ENCODE data around the gene PLXND1.

The PLXND1 gene

GRCh38 chr3:129621626-129622225, 15.2 kb upstream of the PLXND1 start:
- Histone ChIP-seq H3K36me3 (ENCODE audit: insufficient read depth, low read length) (no peaks in the 10 kb centered on the region), H3F3A (ENCODE audit: low read depth) (no peaks in the 10 kb centered on the region), H3K4me3 (ENCODE audit: low read length, poor library complexity, severe bottlenecking) (no peak overlapping the region), H3K79me2 (ENCODE audit: insufficient read depth, low read length) (no peaks in the 10 kb centered on the region), H3K9me2 (replicated peaks; ENCODE audit: low read depth, low read length) (no peaks in the 10 kb centered on the region), H3K9ac (ENCODE audit: low read depth, low read length, poor library complexity, severe bottlenecking) (no peak overlapping the region), H4K20me1 (ENCODE audit: insufficient read depth, low read length, poor library complexity, severe bottlenecking) (no peaks in the 10 kb centered on the region), H3K9me3 (ENCODE audit: insufficient read depth, low read depth, low read length) (no peaks in the 10 kb centered on the region), H3K4me2 (ENCODE audit: low read depth, low read length, poor library complexity, severe bottlenecking) (no peak overlapping the region), H3K4me1 (ENCODE audit: insufficient read depth, low read length, poor library complexity, severe bottlenecking) (peaks cover 22% of the 10 kb centered on the region), H2AFZ (ENCODE audit: low read length) (no peak overlapping the region), H3K27me3 (ENCODE audit: insufficient read depth, low read length, poor library complexity, severe bottlenecking) (no peaks in the 10 kb centered on the region)
- TF ChIP-seq EZH2phosphoT487 (IDR thresholded peaks at IDR 0.05; ENCODE audit: borderline replicate concordance) (no peak), CTCF (conservative IDR thresholded peaks at IDR 0.05; ENCODE audit: low read length) (no peak)

- H3K9me2 ChIP-seq (replicated peaks; ENCODE audit: low read depth, low read length): no peaks in the 10 kb centered on the region
- H3K9me3 ChIP-seq (ENCODE audit: insufficient read depth, low read depth, low read length): no peaks in the 10 kb centered on the region
- no peaks in the 10 kb centered on the region for H3K79me2 ChIP-seq (ENCODE audit: insufficient read depth, low read length)
- H3K27me3 ChIP-seq (ENCODE audit: insufficient read depth, low read length, poor library complexity, severe bottlenecking): no peaks in the 10 kb centered on the region
- H3K4me1 ChIP-seq (ENCODE audit: insufficient read depth, low read length, poor library complexity, severe bottlenecking): peaks cover 16% of the 10 kb centered on the region
- no peaks in the 10 kb centered on the region for H3F3A ChIP-seq (ENCODE audit: low read depth)
- H3K9ac ChIP-seq (ENCODE audit: low read depth, low read length, poor library complexity, severe bottlenecking): no peak overlapping the region
- no peaks in the 10 kb centered on the region for H4K20me1 ChIP-seq (ENCODE audit: insufficient read depth, low read length, poor library complexity, severe bottlenecking)
- no peak overlapping the region for H3K4me3 ChIP-seq (ENCODE audit: low read length, poor library complexity, severe bottlenecking)
- H3K36me3 ChIP-seq (ENCODE audit: insufficient read depth, low read length): no peaks in the 10 kb centered on the region
- TF ChIP-seq CTCF (conservative IDR thresholded peaks at IDR 0.05; ENCODE audit: low read length) (no peak), EZH2phosphoT487 (IDR thresholded peaks at IDR 0.05; ENCODE audit: borderline replicate concordance) (no peak)
- H2AFZ ChIP-seq (ENCODE audit: low read length): no peak overlapping the region
- no peak overlapping the region for H3K4me2 ChIP-seq (ENCODE audit: low read depth, low read length, poor library complexity, severe bottlenecking)
These were observed 14.5 kb upstream of the PLXND1 start for GRCh38 chr3:129620828-129621559.

- Histone ChIP-seq H2AFZ (ENCODE audit: low read length) (no peak overlapping the region), H3K4me1 (ENCODE audit: insufficient read depth, low read length, poor library complexity, severe bottlenecking) (peaks cover 11% of the 10 kb centered on the region), H3K27me3 (ENCODE audit: insufficient read depth, low read length, poor library complexity, severe bottlenecking) (no peaks in the 10 kb centered on the region), H3K4me3 (ENCODE audit: low read length, poor library complexity, severe bottlenecking) (no peak overlapping the region), H3K36me3 (ENCODE audit: insufficient read depth, low read length) (no peaks in the 10 kb centered on the region), H4K20me1 (ENCODE audit: insufficient read depth, low read length, poor library complexity, severe bottlenecking) (no peaks in the 10 kb centered on the region), H3K9me2 (replicated peaks; ENCODE audit: low read depth, low read length) (no peaks in the 10 kb centered on the region), H3K4me2 (ENCODE audit: low read depth, low read length, poor library complexity, severe bottlenecking) (no peak overlapping the region), H3K9ac (ENCODE audit: low read depth, low read length, poor library complexity, severe bottlenecking) (no peak overlapping the region), H3K79me2 (ENCODE audit: insufficient read depth, low read length) (no peaks in the 10 kb centered on the region), H3F3A (ENCODE audit: low read depth) (no peaks in the 10 kb centered on the region), H3K9me3 (ENCODE audit: insufficient read depth, low read depth, low read length) (no peaks in the 10 kb centered on the region)
- TF ChIP-seq CTCF (conservative IDR thresholded peaks at IDR 0.05; ENCODE audit: low read length) (no peak), EZH2phosphoT487 (IDR thresholded peaks at IDR 0.05; ENCODE audit: borderline replicate concordance) (no peak)
These were observed 13.3 kb upstream of the PLXND1 start for GRCh38 chr3:129619726-129620162.
